OCI-LY7 (cell line): Measurements from ENCODE around the gene METTL23. TPM values are rescaled to one million over a fixed set of nuclear protein-coding genes. Genes with fewer than 3 reads are reported as not detected.

Experiments used
- BruUV-seq: library from RNA; stranded (reverse); fragments of 400-500 nt; replicated peaks from 2 replicates; lab custom pipeline; 2021; lab: Mats Ljungman, UMichigan
- CTCF ChIA-PET: fragments of 300-600 bp; sonication (Branson Sonifier 250); formaldehyde crosslinking; loops from one replicate; lab custom pipeline; 2022; ENCODE audit warnings: antibody characterized with exemption; ENCODE audit not compliant: unreplicated experiment; lab: Charles Lee
- POLR2A ChIA-PET: fragments of 300-600 bp; sonication (Branson Sonifier 250); formaldehyde crosslinking; loops from one replicate; lab custom pipeline; 2022; ENCODE audit warnings: antibody characterized with exemption; lab: Charles Lee
- DNase-seq: peaks from one replicate; pipeline ENCODE4 v3.0.0-alpha.2; 2015; ENCODE audit warnings: low spot score
- H2AFZ ChIP-seq: fragments of 200-600 bp; sonication (generic), shearing (Covaris generic); 2 replicates; pipeline ENCODE4 v1.6.1; 2014; ENCODE audit warnings: mild to moderate bottlenecking, antibody characterized with exemption, low read length, moderate library complexity
- H3K27ac ChIP-seq: fragments of 200-600 bp; sonication (generic); 2 replicates; pipeline ENCODE4 v1.5.1; 2014; ENCODE audit warnings: mixed run types, low read depth, mild to moderate bottlenecking, moderate library complexity, low read length, inconsistent platforms; ENCODE audit not compliant: poor library complexity, severe bottlenecking
- H3K36me3 ChIP-seq: fragments of 200-600 bp; sonication (generic); 2 replicates; pipeline ENCODE4 v1.6.1; 2014; ENCODE audit warnings: mild to moderate bottlenecking, antibody characterized with exemption, low read length, moderate library complexity, mixed read lengths; ENCODE audit not compliant: insufficient read depth
- H3K4me1 ChIP-seq: fragments of 200-600 bp; sonication (generic); 2 replicates; pipeline ENCODE4 v1.5.1; 2014; ENCODE audit warnings: mild to moderate bottlenecking, low read length; ENCODE audit not compliant: insufficient read depth, poor library complexity, severe bottlenecking
- H3K4me2 ChIP-seq: fragments of 200-600 bp; sonication (generic); 2 replicates; pipeline ENCODE4 v1.6.1; 2014; ENCODE audit warnings: mild to moderate bottlenecking, low read length
- H3K4me3 ChIP-seq: fragments of 200-600 bp; sonication (generic); 2 replicates; pipeline ENCODE4 v1.5.1; 2014; ENCODE audit warnings: mild to moderate bottlenecking, low read depth, low read length; ENCODE audit not compliant: poor library complexity, severe bottlenecking
- H3K79me2 ChIP-seq: fragments of 200-600 bp; sonication (generic); 2 replicates; pipeline ENCODE4 v1.6.1; 2016; ENCODE audit warnings: low read depth, mild to moderate bottlenecking, low read length, moderate library complexity, mixed read lengths; ENCODE audit not compliant: insufficient read depth
- H3K9me2 ChIP-seq: fragments of 200-600 bp; sonication (generic); 2 replicates; pipeline ENCODE4 v1.6.1; 2016; ENCODE audit warnings: mild to moderate bottlenecking, low read length, mixed read lengths; ENCODE audit not compliant: insufficient read depth
- H3K9me3 ChIP-seq: fragments of 200-600 bp; sonication (generic); 2 replicates; pipeline ENCODE4 v1.6.1; 2014; ENCODE audit warnings: mild to moderate bottlenecking, mixed run types, low read length, mixed read lengths
- H4K20me1 ChIP-seq: fragments of 200-600 bp; sonication (generic); 2 replicates; pipeline ENCODE4 v1.6.1; 2014; ENCODE audit warnings: mild to moderate bottlenecking, antibody characterized with exemption, low read length, moderate library complexity, mixed read lengths; ENCODE audit not compliant: insufficient read depth
- CTCF ChIP-seq: fragments of 200-600 bp; sonication (generic); conservative IDR thresholded peaks from 2 replicates; pipeline ENCODE4 v1.5.1; 2014; ENCODE audit warnings: mild to moderate bottlenecking, antibody characterized with exemption, low read length, moderate library complexity, mixed read lengths
- EZH2phosphoT487 ChIP-seq: fragments of 200-600 bp; sonication (generic); IDR thresholded peaks from 2 replicates; pipeline ENCODE4 v1.6.1; 2018; ENCODE audit warnings: low read depth, borderline replicate concordance, mild to moderate bottlenecking, mixed run types, antibody characterized with exemption, low read length, moderate library complexity, mixed read lengths
- intact Hi-C: fragments of 100-400 bp; cut with micrococcal nuclease; formaldehyde crosslinking; loops from one replicate; pipeline ENCODE4 v1.10.0; 2022; ENCODE audit not compliant: unreplicated experiment
- total RNA-seq, 2 experiments: library from RNA; depleted of rRNA in 1 of 2; stranded (reverse); fragments of >200 nt in 1 of 2; shearing (Covaris generic) in 1 of 2; gene quantifications; 2 replicates each; pipeline ENCODE4 v1.2.3, GENCODE V29; 2014 to 2022

Gene METTL23
- total RNA-seq, 2 experiments from 2014 or later, result 82.7 to 93.7 TPM

DNA sequence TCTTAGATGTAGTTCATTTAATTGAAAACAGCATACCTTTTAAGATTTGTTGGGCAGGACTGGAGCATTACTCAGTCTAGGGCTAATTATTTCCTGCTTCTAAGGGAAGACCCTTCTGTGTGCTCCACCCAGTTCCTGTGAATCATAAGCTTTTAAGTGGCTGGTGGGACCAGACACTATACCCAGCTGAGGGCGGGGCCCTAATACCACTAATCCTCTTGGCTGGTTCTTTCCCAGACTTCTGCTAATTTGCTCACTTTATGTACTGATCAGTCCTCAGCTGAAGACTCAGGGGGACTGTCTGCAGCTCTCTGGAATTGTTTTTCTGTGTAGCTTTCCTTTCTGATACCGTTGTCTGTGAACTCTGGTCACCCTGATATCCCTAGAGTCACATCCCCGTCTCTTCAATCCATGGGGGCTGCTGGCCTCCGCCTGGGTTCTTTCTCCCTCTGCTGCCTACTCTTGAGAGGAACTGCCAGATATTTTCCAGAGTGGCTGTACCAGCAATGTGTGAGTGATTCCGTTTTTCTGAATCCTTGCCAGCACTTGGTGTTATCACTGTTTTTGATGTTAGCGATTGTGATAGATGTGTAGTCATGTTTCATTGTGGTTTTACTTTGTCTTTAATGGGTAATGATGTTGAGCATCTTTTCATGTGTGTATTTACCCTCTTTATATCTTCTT lies 46.3 kb downstream of the METTL23 start:
- H3K9me3 ChIP-seq, result no peaks in the 10 kb centered on the region
- ChIA-PET CTCF (no interaction called here), POLR2A (no interaction called here)
- TF ChIP-seq EZH2phosphoT487 (no peak), CTCF (no peak)
- BruUV-seq, result no TSS peak
- no peak overlapping the region for H3K4me2 ChIP-seq
- no peak overlapping the region for H3K4me3 ChIP-seq
- H3K4me1 ChIP-seq, result peaks cover 23% of the 10 kb centered on the region
- peaks cover 88% of the 10 kb centered on the region for H3K36me3 ChIP-seq
- DNase-seq, result peak; percentile 50
- no peak overlapping the region for H2AFZ ChIP-seq
- no peaks in the 10 kb centered on the region for H3K79me2 ChIP-seq
- H4K20me1 ChIP-seq, result no peaks in the 10 kb centered on the region
- no peaks in the 10 kb centered on the region for H3K9me2 ChIP-seq
- H3K27ac ChIP-seq, result no peak overlapping the region
- intact Hi-C loops, result no loop called here

DNA sequence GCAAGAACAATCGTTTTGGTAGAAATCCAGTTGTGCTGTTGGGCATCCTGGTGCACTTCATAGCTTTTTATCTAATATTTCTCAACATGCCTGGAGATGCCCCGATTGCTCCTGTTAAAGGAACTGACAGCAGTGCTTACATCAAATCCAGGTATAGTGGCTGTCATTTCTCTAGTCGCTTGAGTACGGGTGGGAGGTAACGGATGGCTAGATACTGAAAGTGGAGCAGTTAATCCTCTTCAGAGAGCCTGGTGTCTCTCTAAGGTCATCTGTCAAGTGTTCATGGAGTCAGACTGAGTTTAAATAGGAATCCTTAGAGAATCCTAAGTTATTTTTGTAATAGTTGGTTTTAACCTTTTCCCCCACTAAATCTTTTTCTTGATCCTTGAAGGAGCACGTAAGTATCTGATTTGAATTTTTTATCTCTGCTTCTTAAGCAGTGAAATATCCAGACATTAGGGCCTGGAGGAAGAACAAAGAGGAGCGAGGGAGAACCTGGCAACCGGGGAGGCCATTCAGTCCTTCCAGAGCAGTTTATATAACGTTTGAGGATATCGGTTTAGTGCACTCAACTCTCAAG lies 48.5 kb downstream of the METTL23 start:
- ChIA-PET POLR2A (no interaction called here), CTCF (no interaction called here)
- H3K27ac ChIP-seq, result no peak overlapping the region
- no peaks in the 10 kb centered on the region for H3K9me3 ChIP-seq
- intact Hi-C loops, result no loop called here
- no peak overlapping the region for H3K4me2 ChIP-seq
- H2AFZ ChIP-seq, result no peak overlapping the region
- no peaks in the 10 kb centered on the region for H3K79me2 ChIP-seq
- H4K20me1 ChIP-seq, result no peaks in the 10 kb centered on the region
- TF ChIP-seq CTCF (no peak), EZH2phosphoT487 (no peak)
- no peak overlapping the region for H3K4me3 ChIP-seq
- DNase-seq, result no peak
- H3K4me1 ChIP-seq, result peaks cover 33% of the 10 kb centered on the region
- H3K9me2 ChIP-seq, result no peaks in the 10 kb centered on the region
- no TSS peak for BruUV-seq
- peaks cover 87% of the 10 kb centered on the region for H3K36me3 ChIP-seq
